Smooth muscle cell of the umbilical artery (primary cell): ENCODE measurements around the gene MMP24. TPM values are rescaled to one million over a fixed set of nuclear protein-coding genes. Genes with fewer than 3 reads are reported as not detected.

Experiments used
- total RNA-seq: library from RNA; depleted of rRNA; stranded (reverse); fragments of >200 nt; gene quantifications from 2 replicates; pipeline ENCODE4 v1.2.3, GENCODE V29; 2014

MMP24 gene
- 0.89 and 1.0 TPM in 2 replicates for total RNA-seq

DNA sequence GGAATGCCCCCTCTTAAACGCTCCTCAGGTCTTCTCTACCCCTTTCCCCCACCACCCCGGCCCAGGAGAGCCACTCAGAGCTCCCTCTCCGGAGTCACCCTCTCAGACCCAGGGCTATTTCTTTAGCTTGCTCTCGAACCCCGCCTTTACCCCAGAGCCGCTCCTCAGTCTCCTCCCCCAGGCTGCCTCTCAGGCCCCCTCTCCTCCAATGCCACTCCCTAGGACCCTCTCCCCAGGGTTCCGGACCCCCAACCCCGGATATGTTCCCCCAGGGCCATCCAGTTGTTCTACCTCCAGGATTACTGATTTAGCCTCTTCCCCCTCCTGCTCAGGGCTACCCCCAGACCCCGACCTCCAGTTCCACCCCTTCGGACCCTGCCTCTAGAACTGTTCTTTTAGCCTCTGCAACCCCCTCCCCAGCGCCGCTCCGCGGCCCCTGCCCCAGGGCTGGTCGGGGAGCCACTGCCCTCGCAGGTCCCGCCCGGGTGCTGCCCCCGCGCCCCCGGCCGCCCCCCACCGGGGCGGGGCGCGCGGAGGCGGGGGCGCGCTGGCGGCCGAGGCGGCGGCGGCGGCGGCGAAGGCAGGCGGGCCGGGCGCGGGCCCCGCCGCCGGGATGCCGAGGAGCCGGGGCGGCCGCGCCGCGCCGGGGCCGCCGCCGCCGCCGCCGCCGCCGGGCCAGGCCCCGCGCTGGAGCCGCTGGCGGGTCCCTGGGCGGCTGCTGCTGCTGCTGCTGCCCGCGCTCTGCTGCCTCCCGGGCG is at the start of gene MMP24:
MMP24 (plus strand) TSS at position 565 of the 758 bp plus-strand sequence; CDS start at position 614, 49 bp downstream.

GRCh38 chr20:35277531-35278395 is 51.3 kb downstream of the MMP24 start, which contains the start of gene MMP24OS:
MMP24OS (minus strand) TSS chr20:35278122; CDS start chr20:35277929, 193 bp downstream.

DNA sequence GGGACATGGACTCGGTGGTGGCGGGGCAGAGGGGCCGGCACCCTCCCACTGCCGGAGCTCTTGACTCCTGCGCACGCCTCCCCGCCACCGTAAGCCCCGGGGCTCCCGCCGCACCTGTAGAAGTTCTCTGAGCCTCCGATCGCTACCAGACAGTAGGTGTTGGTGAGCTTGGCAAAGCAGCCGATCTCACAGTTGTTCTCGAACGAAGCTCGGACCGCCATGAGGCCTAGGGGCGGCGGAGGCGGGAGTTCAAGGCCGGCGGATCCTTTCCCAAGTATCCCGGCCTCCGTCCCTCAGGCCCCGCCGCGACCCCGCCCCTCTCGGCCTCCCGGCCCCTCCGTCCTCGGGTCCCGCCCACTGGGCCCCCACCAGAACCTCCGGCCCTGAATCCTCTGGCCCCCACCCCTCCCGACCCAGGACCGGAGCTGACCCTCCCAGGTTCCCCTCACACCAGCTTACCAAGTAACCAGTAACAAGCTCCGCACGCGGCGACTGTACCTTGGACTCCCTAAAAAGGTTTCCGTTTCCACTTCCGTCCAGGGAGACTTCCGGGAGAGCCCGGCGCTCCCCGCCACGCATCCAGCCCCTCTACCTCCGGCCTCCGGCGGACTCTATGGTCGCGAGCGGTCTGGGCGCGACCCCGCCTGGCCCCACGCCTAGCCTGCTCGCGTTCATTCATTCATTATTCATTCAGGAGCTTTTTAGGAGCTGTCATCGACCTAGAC is 57.9 kb downstream of the MMP24 start, which contains the start of gene EIF6:
EIF6 (minus strand) TSS at position 506 of the 725 bp plus-strand sequence; CDS start at position 221, 285 bp downstream.

GRCh38 chr20:35291654-35292503 is 65.4 kb downstream of the MMP24 start, which contains the start of gene FAM83C:
FAM83C (minus strand) TSS chr20:35292425; CDS start chr20:35292304, 121 bp downstream.

Other genes with a start within 250 kb of the MMP24 start
- gene TRPC4AP, start 133.9 kb upstream of the MMP24 start, total RNA-seq = 87.3 and 95.9 TPM in 2 replicates
- 70.5 and 90.3 TPM in 2 replicates for gene EDEM2, start 79.4 kb upstream of the MMP24 start, total RNA-seq
- 37.7 and 45.4 TPM in 2 replicates for gene PROCR, start 54.6 kb upstream of the MMP24 start, total RNA-seq
- gene MMP24OS, start 51.4 kb downstream of the MMP24 start, total RNA-seq = 17.5 and 21.5 TPM in 2 replicates
- gene EIF6, start 58.1 kb downstream of the MMP24 start, total RNA-seq = 91.5 and 107 TPM in 2 replicates
- gene FAM83C, start 65.7 kb downstream of the MMP24 start, total RNA-seq = not detected in 2 replicates
- 19.0 and 25.0 TPM in 2 replicates for gene UQCC1, start 185.3 kb downstream of the MMP24 start, total RNA-seq
- 1.1 and 1.2 TPM in 2 replicates for gene GDF5, start 211.5 kb downstream of the MMP24 start, total RNA-seq
- gene CEP250, start 228.9 kb downstream of the MMP24 start, total RNA-seq = 34.7 and 50.5 TPM in 2 replicates